ENCODE results near the gene RNF208.

RNF208 gene

DNA sequence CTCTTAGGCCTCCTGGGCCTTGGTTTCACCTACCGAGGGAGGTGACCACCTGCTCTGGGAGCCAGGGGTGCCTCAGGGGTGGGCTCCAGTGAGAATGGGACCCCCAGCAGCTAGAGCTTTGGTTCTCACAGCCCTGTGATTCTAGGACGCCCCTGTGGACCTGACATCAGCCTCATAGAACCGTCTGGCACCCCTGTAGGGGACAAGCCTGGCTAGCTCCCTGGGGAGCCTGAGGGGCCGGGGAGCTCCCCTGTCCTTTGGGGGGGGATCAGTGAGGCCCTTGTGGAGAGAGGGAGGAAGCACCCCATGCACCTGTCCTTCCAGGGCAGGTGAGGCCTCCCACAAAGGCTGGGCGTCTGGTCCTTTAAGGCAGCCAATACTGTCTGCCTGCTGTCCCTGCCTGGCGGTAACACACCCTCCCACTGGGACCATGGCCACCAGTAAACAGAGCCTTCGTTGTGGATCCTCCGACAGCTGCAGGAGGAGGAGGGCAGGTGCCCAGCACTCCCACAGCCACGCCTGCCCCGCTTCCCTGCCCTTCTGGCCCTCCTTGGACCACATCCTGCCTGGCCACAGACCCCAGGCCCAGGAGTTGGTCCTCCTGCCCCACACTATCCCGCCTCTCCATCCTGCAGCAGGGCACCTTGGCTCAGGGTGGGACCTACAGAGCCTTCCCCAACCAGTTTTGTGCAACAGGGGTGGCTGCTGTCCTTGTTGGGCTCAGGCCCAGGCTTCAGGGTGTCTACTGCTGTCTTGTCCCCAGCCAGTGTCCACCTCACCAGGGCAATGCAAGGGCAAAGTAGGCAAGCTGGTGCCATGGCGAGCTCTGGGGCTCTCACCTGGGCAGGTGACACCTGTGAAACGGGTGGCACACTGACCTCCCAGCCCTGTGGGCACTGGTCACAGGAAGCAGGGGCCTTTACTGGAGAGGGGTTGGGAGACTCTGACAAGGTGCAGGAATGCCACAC, 16.0 kb upstream of the RNF208 start:
- DNase-seq: no peak

DNA sequence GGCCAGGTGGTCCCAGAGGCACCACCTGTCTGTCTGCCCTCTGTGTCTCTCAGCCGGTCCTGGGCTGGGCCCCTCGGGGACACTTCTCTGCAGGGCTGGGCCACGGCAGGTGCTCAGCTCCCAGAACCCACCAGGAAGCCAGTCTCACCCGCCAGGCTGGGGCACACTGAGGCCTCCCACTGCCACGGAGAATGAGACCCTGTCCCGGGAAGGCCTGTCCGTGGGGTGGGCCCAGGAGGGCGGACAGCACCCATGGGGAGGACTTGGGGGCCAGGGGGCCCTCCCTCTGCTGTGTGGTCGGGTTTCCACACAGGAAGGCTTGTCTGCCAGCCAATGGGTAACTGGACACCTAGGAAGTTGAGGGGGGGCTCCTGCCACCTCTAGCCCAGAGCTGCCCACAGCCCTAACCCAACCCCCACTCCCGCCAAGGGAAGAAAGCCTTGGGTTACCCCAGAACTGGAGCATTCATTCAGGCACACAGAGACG, 14.9 kb upstream of the RNF208 start:
- no peak for DNase-seq

DNA sequence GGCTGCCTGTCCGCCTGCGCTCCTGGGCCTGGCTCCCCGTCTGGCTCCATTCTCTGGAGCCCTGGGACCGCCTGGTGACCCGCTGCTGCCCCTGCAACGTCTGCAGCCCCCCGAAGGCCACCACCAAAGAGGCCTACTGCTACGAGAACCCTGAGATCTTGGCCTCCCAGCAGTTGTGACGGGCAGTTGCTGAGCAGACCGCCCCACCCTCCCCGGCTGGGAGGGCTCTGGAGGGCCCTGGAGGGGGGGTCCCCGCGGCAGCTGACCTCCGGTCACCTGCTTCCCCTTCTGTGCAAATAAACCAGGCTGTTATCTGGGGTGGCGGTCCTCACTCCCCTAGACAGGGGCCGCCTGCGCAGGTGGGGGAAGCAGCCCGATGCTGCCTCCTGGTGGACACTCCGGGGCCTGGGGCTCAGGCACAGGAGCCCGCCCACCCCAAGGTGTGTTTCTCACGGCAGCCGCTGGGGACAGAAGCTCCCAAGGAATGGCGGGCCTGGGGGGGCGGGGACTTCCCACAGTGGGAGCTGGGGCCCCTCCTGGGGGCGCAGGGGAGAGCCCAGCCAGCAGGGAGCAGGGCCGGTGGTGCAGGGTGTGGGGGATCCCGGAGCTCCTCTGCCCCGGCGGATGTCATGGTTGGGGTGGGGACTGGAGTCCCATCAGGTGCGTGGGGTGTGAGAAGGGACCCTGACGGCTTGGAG, 14.3 kb upstream of the RNF208 start:
- DNase-seq: peak; percentile 76

DNA sequence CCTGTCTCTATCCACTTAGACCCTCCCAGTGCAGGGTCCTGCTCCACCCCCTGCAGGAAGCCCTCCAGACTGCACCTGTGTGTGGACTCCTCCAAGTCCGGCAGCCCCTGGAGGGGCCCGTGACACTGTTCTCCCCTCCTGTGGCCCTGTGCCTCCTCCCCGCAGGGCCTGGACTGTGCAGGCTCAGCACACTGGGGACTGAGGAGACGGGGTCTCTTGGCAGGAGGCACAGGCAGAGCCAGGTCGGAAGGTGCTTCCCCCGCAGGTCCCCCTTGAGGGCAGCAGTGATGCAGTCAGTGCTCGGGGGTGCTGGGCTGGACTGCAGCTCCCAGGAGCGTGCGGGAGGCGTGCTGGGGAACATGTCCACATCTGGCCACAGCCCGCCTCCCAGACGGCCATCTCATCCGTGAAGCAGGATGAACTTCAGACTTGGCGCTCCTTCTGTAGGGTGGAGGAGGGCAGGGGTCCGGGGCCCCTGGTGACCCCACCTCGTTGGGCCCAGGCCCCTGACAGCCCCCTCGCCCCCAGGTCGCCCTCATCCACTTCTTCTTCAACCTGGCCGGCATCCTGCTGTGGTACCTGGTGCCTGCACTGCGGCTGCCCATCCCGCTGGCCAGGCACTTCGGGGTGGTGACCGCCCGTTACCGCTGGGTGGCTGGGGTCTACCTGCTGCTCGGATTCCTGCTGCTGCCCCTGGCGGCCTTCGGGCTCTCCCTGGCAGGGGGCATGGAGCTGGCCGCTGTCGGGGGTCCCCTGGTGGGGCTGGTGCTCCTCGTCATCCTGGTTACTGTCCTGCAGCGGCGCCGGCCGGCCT, 13.6 kb upstream of the RNF208 start:
- DNase-seq: no peak

DNA sequence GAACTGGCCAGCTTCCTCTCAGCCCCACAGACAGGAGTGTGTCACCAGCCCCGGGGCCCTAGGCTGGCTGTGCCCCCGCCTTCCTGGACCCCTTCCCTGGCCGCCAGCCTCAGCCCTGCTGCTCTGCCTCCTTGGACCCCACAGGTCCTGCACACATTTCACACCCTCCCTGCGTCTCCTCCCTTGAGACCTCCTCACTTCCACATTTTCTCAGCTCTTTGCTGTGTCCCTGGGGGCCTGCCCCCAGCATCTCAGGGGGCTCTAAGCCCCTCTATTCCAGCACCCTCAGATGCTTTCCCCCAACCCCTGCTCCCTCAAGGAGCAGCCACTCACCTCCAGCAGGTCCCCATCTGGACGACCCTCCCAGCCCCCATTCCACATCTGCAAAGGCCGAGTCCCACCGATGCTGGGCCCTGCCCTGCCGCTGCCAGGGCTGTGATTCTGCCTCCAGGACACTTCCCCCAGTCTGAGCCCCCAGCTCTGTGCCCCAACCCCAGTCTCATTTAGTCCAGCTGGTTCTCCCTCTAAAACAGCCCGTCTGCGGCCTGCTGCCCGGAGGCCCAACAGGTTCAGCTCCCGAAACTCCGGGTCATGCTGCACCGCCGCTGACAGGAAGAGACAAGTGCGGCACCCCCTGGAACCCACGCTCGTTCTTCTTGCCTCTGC, 12.9 kb upstream of the RNF208 start:
- no peak for DNase-seq

DNA sequence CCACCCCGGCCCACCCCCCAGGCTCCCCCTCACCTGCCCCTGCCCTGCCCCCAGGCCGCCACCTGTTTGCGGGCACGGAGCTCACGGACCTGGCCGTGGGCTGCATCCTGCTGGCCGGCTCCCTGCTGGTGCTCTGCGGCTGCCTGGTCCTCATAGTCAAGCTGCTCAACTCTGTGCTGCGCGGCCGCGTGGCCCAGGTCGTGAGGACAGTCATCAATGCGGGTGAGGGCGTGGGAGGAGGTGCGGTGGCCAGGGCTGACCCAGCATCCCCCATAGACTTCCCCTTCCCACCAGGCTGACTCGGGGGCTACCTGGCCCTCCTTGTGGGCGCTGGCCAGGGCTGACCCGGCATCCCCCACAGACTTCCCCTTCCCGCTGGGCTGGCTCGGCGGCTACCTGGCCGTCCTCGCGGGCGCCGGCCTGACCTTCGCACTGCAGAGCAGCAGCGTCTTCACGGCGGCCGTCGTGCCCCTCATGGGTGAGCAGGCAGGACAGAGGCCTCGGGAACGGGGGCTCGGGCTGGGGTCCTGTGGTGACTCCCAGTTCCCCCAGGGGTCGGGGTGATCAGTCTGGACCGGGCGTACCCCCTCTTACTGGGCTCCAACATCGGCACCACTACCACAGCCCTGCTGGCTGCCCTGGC, 12.1 kb upstream of the RNF208 start:
- no peak for DNase-seq

DNA sequence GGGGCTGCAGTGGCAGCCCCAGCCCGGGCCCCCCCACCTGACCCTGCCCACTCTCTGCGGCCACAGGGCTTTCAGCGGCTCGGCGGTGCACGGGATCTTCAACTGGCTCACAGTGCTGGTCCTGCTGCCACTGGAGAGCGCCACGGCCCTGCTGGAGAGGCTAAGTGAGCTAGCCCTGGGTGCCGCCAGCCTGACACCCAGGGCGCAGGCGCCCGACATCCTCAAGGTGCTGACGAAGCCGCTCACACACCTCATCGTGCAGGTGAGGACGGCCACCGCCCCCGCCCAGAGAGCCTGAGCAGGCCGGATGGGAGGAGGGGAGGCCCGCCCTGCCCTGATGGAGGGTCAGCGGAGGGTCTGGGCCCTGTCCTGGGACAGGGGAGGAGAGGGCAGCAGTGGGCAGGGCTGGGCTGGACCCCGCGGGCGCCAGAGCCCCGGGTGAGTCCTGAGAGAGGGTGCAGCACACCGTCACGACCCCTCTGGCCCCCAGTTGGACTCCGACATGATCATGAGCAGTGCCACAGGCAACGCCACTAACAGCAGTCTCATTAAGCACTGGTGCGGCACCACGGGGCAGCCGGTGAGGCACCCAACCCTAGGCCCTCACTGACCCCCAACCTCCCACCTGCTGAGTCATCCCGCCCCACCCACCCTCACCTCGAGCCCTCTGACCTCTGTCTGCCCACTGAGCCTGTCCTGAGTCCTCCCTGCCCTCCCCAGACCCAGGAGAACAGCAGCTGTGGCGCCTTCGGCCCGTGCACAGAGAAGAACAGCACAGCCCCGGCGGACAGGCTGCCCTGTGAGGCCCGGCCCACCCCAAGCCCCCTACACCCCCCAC, 11.3 kb upstream of the RNF208 start:
- DNase-seq: no peak

DNA sequence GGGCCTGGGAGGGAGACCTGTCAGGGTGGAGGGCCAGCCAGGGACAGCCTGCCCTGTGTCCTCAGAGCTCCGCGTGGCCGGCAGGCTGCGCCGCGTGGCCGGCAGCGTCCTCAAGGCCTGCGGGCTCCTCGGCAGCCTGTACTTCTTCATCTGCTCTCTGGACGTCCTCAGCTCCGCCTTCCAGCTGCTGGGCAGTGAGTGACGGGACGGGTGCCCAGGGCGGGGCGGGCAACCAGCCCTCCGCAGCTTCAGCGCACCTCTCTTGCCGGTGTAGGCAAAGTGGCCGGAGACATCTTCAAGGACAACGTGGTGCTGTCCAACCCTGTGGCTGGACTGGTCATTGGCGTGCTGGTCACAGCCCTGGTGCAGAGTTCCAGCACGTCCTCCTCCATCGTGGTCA, 10.5 kb upstream of the RNF208 start:
- no peak for DNase-seq

DNA sequence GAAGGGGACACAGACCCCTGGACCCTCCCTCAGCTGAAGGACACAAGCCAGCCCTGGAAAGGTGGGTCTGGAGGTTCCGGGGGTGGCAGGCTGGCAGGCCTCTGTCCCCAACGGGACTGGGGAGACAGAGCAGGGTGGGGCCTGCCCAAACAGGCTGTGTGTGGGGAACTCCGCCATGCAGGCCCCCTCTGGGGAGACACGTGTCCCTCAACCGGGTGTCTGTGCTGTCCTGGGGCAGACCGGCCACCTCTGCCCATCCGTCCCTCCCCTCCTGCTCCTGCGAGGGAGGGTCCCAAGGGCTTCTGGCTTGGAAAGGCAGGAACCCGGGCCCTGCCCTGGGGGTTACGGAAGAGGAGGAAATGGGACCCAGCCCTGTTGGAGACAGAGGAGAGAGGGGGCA, 10.1 kb upstream of the RNF208 start:
- DNase-seq: no peak

DNA sequence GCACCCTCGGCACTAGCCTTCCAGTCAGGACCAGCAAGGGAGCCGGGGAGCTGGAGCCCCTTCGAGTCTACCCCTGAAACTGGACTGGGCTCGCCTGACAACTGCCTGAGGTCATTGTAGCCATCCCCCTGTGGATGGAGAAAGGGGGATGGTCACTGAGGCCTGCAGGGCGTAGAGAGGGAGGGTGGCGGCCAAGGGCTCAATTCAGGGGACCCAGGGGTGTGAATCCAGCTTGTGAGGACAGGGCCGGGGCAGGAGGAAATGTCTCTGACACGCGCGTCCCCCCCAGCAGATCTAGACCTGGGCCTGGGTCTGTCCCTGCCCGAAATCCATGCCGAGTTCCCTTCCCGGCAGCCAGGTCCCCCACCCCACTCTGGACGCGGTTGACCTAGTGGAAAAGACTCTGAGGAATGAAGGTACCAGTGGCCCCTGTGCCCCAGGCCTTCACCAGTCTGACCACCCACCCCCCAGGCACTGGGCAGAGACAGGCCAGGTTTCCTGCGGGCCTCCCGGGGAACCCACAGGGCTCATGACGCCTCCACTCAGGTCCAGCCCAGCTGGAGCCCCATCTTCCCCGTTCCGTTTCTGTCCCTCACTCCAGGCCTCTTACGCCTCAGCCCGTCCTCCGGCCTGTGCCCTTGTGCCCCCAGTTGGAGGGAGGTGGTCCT, 9.5 kb upstream of the RNF208 start:
- DNase-seq: no peak

DNA sequence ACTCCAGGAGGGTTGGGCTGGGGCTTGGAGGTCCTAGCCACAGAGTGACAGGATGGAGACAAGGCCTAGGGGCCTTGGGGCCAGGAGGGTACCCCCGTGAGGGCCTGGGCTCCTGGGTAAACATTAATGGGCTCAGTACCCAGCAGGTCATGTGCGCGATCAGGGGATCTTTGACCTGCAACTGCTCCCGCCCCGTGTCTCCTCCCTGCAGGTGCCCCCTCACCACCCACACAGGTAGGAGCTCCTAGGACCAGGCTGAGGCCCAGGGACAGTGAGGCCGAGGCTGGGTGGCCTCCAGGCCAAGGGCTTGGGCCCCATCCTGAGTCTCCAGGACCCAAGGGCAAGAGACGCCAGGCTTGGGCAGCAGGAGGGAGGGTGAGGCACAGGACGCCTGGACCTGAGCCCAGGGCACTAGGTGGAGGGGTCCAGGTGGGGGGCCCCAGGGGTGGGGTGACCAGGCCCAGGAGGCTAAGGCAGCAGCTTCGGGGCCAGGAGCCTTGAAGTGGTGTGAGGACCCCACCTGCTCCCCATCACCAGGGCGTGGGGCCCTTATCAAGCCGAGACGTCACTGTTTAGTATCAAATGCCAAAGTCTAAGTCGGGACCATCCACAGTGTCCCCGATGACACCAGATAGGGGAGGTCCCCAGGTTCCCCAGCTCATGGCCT, 8.8 kb upstream of the RNF208 start, which contains the start of gene SLC34A3:
SLC34A3 (plus strand) TSS at position 197 of the 667 bp plus-strand sequence. CDS start 802 bp downstream, outside the sequence.
- no peak for DNase-seq

DNA sequence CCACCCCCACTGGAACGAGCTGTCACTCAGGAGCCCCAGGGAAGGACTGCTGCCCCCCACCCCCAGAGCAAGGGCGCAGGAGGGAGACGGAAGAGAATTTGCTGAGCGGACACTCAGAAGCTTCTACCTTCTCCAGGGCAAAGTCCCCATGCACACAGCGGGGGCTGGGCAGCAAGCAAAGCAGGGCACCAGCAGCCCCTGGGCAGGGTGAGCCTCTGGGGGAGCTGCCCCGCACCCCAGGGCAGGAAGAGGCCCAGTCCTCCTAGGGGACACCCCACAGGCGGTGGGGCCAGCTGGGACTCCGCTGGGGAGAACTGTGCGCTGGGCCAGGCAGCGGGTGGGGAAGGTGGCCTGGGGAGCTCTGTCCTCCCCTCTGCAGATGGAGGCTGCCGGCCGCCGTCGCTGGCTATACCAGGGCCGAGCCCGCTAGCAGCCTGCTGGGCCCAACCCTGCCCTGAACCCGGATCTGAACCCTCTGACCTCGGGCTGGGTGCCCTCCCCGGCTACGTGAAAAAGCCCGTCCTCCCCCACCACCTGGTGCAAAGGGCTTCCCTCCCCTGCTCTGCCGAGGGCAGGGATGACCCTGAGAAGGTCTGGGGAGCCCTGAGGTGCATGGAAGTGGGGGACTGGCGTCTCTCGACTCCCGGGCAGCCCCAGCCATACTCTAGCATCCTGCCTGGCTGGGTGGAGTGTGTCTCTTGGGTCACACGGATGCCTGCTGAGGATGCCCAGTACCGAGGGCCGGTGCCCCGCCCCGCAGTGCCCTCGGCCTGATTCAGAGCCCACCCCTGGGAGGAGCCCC, 8.1 kb upstream of the RNF208 start:
- DNase-seq: no peak

DNA sequence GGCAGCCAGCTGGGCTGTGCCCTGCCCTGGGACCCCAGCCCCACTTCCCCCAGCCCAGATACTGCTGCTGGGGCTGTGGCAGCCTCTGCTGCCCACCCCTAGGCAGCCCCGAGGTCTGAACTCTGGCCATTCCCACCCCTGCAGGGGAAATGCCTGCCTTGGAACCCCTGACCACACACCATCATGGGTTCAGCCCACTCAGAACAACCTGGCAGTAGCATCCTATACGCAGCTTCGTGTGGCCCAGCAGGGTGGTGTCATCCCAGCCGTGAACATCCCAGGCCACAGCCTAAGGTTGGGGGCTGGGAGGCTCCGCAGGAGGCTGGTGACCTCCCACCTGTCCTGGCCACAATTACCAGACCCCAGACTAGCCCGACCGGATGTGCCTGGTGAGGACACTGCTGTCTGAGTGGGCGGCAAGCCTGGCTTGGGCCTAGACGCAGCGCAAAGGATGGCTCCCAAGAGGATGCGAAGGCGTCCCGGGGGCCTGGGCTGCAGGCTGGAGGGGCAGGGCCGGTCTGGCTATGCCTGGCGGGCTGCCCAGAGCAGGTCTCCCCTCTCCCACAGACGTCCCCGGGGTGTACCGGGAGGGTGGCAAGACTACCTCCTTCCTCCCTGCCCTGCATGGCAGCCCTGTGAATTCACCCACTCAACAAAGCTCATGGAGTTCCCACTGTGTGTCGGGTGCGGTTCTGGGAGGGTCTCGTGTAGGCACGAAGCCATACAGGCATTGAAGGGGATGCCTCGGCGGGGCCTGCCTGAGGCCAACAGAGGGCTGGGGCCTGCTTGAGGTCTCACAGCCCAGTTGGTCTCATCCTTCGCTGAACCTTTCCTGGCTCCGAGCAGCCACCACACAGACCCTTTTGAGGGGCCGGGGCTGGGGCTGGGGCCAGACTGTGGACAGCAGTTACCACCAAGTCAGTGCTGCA, 7.2 kb upstream of the RNF208 start:
- no peak for DNase-seq

DNA sequence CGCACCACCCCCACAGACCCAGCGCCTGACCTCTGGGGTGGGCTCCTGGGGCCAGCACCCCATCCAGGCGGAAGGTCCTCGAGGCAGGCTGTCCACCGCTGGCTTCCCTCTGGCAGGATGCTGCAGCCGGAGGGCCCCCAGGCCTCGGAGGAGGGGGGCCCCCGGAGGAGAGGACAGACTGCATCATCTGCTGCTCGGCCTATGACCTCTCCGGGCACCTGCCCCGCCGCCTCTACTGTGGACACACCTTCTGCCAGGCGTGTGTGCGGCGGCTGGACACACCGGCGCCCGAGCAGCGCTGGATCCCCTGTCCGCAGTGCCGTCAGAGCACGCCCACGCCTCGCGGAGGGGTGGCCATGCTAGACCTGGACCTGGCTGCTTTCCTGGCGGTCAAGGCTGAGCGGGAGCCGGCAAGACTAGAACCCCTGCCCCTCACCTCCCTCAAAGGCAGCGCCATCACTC, 6.5 kb upstream of the RNF208 start:
- no peak for DNase-seq

DNA sequence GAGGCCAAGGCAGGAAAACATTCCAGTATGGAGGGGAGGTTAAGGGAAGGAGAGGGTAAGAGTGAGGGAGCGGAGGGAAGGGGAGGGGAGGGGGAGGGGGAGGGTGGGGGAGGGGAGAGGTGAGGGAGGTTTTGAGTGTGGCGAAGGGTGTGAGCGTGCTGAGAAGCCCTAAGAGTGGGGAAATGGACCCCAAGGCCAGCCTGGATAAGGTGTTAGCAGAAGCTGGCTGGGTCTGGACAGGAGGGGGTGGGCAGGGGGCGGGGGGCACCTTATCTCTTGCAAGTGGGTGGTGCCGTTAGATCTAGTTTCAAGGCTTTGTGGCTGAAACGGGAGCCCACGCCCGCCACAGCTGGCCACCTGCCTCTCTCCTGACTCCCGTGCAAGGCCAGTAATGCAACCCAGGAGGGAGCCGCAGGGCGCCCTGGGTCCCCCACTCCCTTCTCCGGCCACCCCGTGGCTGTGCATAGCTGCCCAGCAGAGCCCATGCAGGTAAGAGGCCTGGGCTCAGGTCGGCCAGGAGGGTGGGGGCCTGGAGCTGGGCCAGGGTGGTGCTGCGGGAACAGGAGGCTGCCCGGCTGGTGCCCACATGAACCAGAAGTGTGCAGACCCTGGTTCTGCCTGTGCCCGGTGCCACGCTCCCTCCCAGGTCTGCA, 5.9 kb upstream of the RNF208 start:
- DNase-seq: no peak

DNA sequence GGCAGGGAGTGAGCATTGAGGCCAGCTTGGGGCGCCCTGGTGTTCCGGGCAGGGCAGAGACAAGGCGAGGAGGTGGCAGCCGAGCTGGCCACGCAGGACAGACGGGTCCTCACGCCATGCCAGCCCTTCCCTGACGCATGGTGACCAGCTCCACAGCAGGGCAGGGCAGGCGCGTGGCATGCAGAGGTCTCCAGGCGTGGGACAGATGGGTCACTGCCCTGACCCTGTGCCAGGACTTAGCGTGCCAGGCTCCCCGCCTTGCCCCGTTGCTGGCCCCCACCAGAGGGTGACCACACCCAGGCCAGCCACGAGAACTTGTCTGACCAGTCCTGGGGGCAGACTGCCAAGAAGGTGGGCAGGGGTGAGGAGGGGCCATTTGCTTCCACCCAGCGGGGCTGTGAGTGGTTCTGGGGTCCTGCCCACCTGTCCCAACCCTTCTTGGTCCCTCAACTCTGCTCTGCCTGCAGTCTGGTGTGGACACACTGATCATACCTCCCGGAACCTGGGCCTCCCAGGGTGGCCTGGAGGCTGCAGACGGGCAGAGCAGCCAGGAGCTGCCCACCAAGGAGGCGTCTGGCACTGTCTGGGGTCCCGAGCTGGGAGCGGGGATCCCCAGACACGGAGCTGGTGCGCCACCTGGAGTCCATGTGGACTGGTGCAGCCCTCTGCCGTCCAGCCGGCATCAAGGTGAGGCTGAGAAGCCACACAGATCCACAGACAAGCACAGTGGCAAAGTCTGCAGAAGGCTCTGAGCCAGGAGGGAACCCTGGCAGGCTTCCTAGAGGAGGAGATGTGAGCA, 5.2 kb upstream of the RNF208 start, which contains the start of gene RNF224:
RNF224 (plus strand) TSS at position 449 of the 799 bp plus-strand sequence. CDS start 834 bp downstream, outside the sequence.
- no peak for DNase-seq
